Measurements from ENCODE around the gene KRT33A.

DNA sequence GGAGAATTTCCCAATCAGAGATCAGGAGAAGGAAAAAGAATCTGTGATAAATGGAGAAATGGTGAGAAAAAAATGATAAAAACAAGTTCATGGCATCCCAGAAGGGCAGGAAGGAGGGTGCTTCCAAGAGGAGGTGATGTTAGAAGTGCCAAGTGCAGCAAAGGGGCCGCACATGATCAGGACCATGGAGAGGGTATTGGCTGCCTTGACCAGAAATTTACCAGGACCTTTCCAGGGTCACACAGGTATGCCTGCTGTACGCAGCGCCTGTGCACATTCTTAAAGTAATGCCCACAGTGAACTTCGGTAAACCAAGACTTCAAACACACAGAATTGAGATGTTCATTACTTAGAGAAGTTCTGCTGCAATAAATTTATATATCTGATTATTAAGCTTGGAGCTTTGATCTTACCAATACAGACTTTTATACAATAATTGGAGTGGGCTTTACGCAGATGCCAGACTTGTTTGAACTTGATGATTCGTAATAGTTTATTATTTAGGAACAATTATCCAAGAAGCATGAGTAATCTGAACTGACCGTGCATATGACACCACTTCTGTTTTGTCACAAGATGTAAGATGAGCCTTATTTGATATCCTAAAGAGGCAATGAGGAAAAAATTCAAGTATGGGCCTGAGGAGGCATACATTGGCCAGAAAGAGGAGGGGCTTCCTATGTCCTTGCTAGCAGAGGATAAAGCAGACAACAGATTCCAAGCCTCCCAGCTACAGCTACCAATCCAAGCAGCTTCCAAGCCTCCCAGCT lies 2.2 kb upstream of the KRT33A start:
- no peak for TF ChIP-seq EZH2phosphoT487 (IDR thresholded peaks at IDR 0.05; ENCODE audit: insufficient read depth, low read depth)
- no peak for TF ChIP-seq EZH2 (IDR thresholded peaks at IDR 0.05; ENCODE audit: insufficient read depth, poor library complexity, severe bottlenecking)

Measured in GM23248 (cell line).